GM19395 (cell line): Measurements from ENCODE around the gene THRB.

Source experiments
- ATAC-seq: cut with Tn5 transposase; IDR thresholded peaks from one replicate; pipeline ENCODE4 v1.9.1; 2021; ENCODE audit warnings: mild to moderate bottlenecking, moderate library complexity; ENCODE audit not compliant: unreplicated experiment

Gene THRB

GRCh38 chr3:24240306-24240705 lies 254.3 kb downstream of the THRB start:
- ATAC-seq: no peak

- peak; percentile 89 for ATAC-seq
Observed at GRCh38 chr3:24237971-24238706, 256.5 kb downstream of the THRB start.

- ATAC-seq: no peak
Observed at GRCh38 chr3:24235121-24235520, 259.5 kb downstream of the THRB start.

- no peak for ATAC-seq
Observed at GRCh38 chr3:24232784-24233183, 261.9 kb downstream of the THRB start.

- ATAC-seq: no peak
Observed at GRCh38 chr3:24229468-24230221, 265.0 kb downstream of the THRB start.

GRCh38 chr3:24227635-24228034 lies 267.0 kb downstream of the THRB start:
- ATAC-seq: no peak

GRCh38 chr3:24226397-24226796 lies 268.3 kb downstream of the THRB start:
- ATAC-seq: no peak

- ATAC-seq: peak; percentile 21
Observed at GRCh38 chr3:24225385-24225950, 269.2 kb downstream of the THRB start.

- ATAC-seq: peak; percentile 57
Observed at GRCh38 chr3:24224666-24225384, 269.8 kb downstream of the THRB start.

GRCh38 chr3:24222165-24222805 lies 272.4 kb downstream of the THRB start:
- no peak for ATAC-seq

- no peak for ATAC-seq
Observed at GRCh38 chr3:24220859-24221657, 273.6 kb downstream of the THRB start.

- ATAC-seq: no peak
Observed at GRCh38 chr3:24215502-24215901, 279.1 kb downstream of the THRB start.

- no peak for ATAC-seq
Observed at GRCh38 chr3:24211381-24211780, 283.3 kb downstream of the THRB start.

GRCh38 chr3:24202071-24202470 lies 292.6 kb downstream of the THRB start:
- no peak for ATAC-seq

- no peak for ATAC-seq
Observed at GRCh38 chr3:24201301-24201700, 293.3 kb downstream of the THRB start.

GRCh38 chr3:24199775-24200247 lies 294.8 kb downstream of the THRB start:
- no peak for ATAC-seq

- ATAC-seq: no peak
Observed at GRCh38 chr3:24199300-24199699, 295.4 kb downstream of the THRB start.

GRCh38 chr3:24198728-24199127 lies 295.9 kb downstream of the THRB start:
- no peak for ATAC-seq

GRCh38 chr3:24197809-24198208 lies 296.8 kb downstream of the THRB start:
- ATAC-seq: no peak

GRCh38 chr3:24196526-24196925 lies 298.1 kb downstream of the THRB start:
- no peak for ATAC-seq
